Gastrocnemius medialis (tissue), 4 donors: Measurements from ENCODE around the gene PPFIA4. TPM values are rescaled to one million over a fixed set of nuclear protein-coding genes. Genes with fewer than 3 reads are reported as not detected.

Experiments used
- ATAC-seq, 2 donors: fragments of 150-250 bp; one replicate each; pipeline ENCODE4 v1.9.1; 2016
- DNase-seq, 2 donors: peaks; one replicate each; pipeline ENCODE4 v3.0.0-alpha.2; 2019
- H3K27ac ChIP-seq, 4 donors: fragments of 200-600 bp; sonication (generic); 1 replicate in 1 of 4; 2 replicates in 3 of 4; pipeline ENCODE4 v1.5.1; 2016 to 2018; ENCODE audit warnings: mild to moderate bottlenecking in 2 of 4, moderate library complexity in 1 of 4
- H3K27me3 ChIP-seq, 3 donors: fragments of 200-600 bp; sonication (generic) in 2 of 3; 1 replicate in 1 of 3; 2 replicates in 2 of 3; pipeline versions ENCODE4 v1.5.1 to v1.6.0; 2016 to 2019; ENCODE audit warnings: mild to moderate bottlenecking in 1 of 3, moderate library complexity in 1 of 3
- H3K36me3 ChIP-seq, 2 donors: fragments of 200-600 bp; sonication (generic) in 1 of 2; one replicate each; pipeline ENCODE4 v1.5.1; 2017 to 2018
- H3K4me1 ChIP-seq, 2 donors: fragments of 200-600 bp; sonication (generic) in 1 of 2; one replicate each; pipeline ENCODE4 v1.5.1; 2016 to 2017; ENCODE audit warnings: mild to moderate bottlenecking in 2 of 2
- H3K4me3 ChIP-seq, 4 donors: fragments of 200-600 bp; sonication (generic) in 3 of 4; 1 replicate in 1 of 4; 2 replicates in 3 of 4; pipeline ENCODE4 v1.5.1; 2016 to 2019; ENCODE audit warnings: mild to moderate bottlenecking in 2 of 4
- H3K9me3 ChIP-seq, 3 donors: fragments of 200-600 bp; sonication (generic) in 2 of 3; 1 replicate in 1 of 3; 2 replicates in 2 of 3; pipeline ENCODE4 v1.5.1; 2016 to 2019
- POLR2A ChIP-seq, 2 donors: fragments of 450-650 bp; IDR thresholded peaks; one replicate each; pipeline ENCODE4 v1.6.1; 2017; ENCODE audit warnings: antibody characterized with exemption in 2 of 2, mild to moderate bottlenecking in 2 of 2, moderate library complexity in 2 of 2
- in situ Hi-C, 4 donors: fragments of 200-750 bp; cut with MboI; loops; one replicate each; pipeline versions ENCODE4 v1.15.0 to v1.8.0; 2017; ENCODE audit warnings: low sequenced_read_pairs in 4 of 4
- intact Hi-C: fragments of 100-400 bp; cut with DNase I; formaldehyde crosslinking; loops from one replicate; pipeline ENCODE4 v1.15.1; 2023; ENCODE audit warnings: low total_unique reads
- total RNA-seq, 4 donors: library from RNA; depleted of rRNA; stranded (reverse); fragments of >200 nt; gene quantifications; one replicate each; pipeline versions ENCODE4 v1.1.0 to v1.2.3, GENCODE V29; 2016
- TF ChIP-seq, protein P1 (sequence below), 5 experiments: fragments of 450-650 bp in 3 of 5; fragments of 200-600 bp in 2 of 5; sonication (generic) in 2 of 5; IDR thresholded peaks in 4 of 5; conservative IDR thresholded peaks in 1 of 5; 1 replicate in 4 of 5; 2 replicates in 1 of 5; pipeline ENCODE4 v1.5.1; 2016 to 2019; ENCODE audit warnings: antibody characterized with exemption in 5 of 5, mild to moderate bottlenecking in 3 of 5, moderate library complexity in 3 of 5

The PPFIA4 gene
- total RNA-seq, 4 donors from 2014 or later, result 8.4 to 45.5 (median 33.1) TPM

- Histone ChIP-seq H3K27ac (peak overlapping the region in 2 of 4 donors; percentile 53 to 61), H3K9me3 (no peaks in the 10 kb centered on the region), H3K4me3 (no peak overlapping the region), H3K36me3 (no peaks in the 10 kb centered on the region), H3K4me1 (peaks cover 10 to 14% of the 10 kb centered on the region in 2 donors), H3K27me3 (no peaks in the 10 kb centered on the region)
- TF ChIP-seq POLR2A (IDR thresholded peaks at IDR 0.05), result no peak
- TF ChIP-seq, protein P1, sequence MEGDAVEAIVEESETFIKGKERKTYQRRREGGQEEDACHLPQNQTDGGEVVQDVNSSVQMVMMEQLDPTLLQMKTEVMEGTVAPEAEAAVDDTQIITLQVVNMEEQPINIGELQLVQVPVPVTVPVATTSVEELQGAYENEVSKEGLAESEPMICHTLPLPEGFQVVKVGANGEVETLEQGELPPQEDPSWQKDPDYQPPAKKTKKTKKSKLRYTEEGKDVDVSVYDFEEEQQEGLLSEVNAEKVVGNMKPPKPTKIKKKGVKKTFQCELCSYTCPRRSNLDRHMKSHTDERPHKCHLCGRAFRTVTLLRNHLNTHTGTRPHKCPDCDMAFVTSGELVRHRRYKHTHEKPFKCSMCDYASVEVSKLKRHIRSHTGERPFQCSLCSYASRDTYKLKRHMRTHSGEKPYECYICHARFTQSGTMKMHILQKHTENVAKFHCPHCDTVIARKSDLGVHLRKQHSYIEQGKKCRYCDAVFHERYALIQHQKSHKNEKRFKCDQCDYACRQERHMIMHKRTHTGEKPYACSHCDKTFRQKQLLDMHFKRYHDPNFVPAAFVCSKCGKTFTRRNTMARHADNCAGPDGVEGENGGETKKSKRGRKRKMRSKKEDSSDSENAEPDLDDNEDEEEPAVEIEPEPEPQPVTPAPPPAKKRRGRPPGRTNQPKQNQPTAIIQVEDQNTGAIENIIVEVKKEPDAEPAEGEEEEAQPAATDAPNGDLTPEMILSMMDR (IDR thresholded peaks at IDR 0.05 in 4 of 5, conservative IDR thresholded peaks at IDR 0.05 in 1 of 5), result no peak
- DNase-seq (no peak), ATAC-seq (no peak)
- in situ Hi-C loops, result no loop called here
- intact Hi-C loops, result no loop called here
Measured at GRCh38 chr1:203098445-203098844, 72.2 kb downstream of the PPFIA4 start.

DNA sequence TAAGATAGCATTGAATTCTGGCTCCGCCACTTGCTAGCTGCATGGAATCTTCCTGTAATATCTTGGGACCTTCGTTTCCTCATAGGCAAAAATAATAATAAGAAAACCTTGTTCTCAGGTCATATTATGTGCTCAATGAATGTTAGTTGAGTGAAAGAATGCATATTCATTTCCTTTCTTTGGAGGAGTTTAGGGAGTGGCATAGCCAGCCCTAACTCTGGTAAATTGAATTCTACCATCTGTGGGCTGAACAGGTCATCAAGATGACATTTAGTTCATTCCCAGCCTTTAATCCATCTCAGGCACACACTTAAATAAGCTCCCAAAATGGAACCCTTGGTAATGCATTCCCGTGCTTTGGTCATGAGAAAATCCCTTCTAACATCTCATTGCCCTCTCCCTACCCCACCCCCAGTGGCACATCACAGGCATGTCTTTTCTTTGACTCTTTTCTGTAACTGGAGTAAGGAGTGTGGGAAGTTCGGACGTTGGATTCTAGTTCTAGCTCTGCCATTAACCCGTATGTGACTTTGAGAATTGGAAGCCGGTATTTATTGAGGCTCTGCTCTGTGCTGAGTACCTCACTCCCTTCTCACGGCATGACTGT lies 72.7 kb downstream of the PPFIA4 start:
- intact Hi-C loops (no loop called here), in situ Hi-C loops (no loop called here)
- ATAC-seq (no peak), DNase-seq (no peak)
- Histone ChIP-seq H3K27ac (peak overlapping the region; percentile 44 to 61 (median 53)), H3K9me3 (no peaks in the 10 kb centered on the region), H3K27me3 (no peaks in the 10 kb centered on the region), H3K36me3 (no peaks in the 10 kb centered on the region), H3K4me1 (peaks cover 10 to 14% of the 10 kb centered on the region in 2 donors), H3K4me3 (no peak overlapping the region)
- TF ChIP-seq POLR2A (IDR thresholded peaks at IDR 0.05), result no peak
- TF ChIP-seq, protein P1 (IDR thresholded peaks at IDR 0.05 in 4 of 5, conservative IDR thresholded peaks at IDR 0.05 in 1 of 5), result no peak

- Histone ChIP-seq H3K27ac (peak overlapping the region; percentile 44 to 61 (median 53)), H3K27me3 (no peaks in the 10 kb centered on the region), H3K4me3 (no peak overlapping the region), H3K36me3 (no peaks in the 10 kb centered on the region), H3K9me3 (no peaks in the 10 kb centered on the region), H3K4me1 (peaks cover 10 to 14% of the 10 kb centered on the region in 2 donors)
- ATAC-seq, result peak; percentile 66 to 70
- no peak for TF ChIP-seq POLR2A (IDR thresholded peaks at IDR 0.05)
- TF ChIP-seq, protein P1 (IDR thresholded peaks at IDR 0.05 in 4 of 5, conservative IDR thresholded peaks at IDR 0.05 in 1 of 5), result no peak
- DNase-seq, result no peak
- in situ Hi-C loops (no loop called here), intact Hi-C loops (no loop called here)
Measured at GRCh38 chr1:203099805-203100515, 73.7 kb downstream of the PPFIA4 start.

DNA sequence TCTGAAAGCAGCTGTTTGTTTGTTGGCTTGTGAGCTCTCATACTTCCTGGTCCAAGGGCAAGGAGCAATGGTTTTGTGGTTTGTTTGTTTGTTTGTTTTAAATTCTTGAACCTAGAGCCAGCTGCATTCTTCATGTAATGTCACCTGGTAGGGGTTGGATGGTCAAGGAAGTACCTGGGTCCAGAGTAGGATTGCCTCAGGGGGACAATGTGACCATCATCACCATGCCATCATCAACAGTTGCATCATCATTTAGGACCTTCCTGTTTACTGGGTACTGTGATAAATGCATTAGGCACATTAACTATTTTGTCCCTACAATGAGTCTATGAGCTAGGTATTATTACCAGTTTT lies 74.2 kb downstream of the PPFIA4 start:
- Histone ChIP-seq H3K4me1 (peaks cover 10 to 14% of the 10 kb centered on the region in 2 donors), H3K27me3 (no peaks in the 10 kb centered on the region), H3K36me3 (no peaks in the 10 kb centered on the region), H3K27ac (peak overlapping the region; percentile 44 to 61 (median 53)), H3K4me3 (no peak overlapping the region), H3K9me3 (no peaks in the 10 kb centered on the region)
- intact Hi-C loops, result no loop called here
- ATAC-seq (peak; percentile 55 to 57), DNase-seq (no peak)
- in situ Hi-C loops, result no loop called here
- TF ChIP-seq, protein P1 (IDR thresholded peaks at IDR 0.05 in 4 of 5, conservative IDR thresholded peaks at IDR 0.05 in 1 of 5), result no peak
- no peak for TF ChIP-seq POLR2A (IDR thresholded peaks at IDR 0.05)
